T-helper 2 cell (primary cell): ENCODE measurements around the gene RABGAP1L.
"Not testable (repeated sequence)": the region's sequence is repeated elsewhere in the genome, so short reads cannot be mapped to it uniquely, and the experiment has no call there.

Experiments used
- DNase-seq, 5 experiments: peaks; one replicate each; pipeline versions ENCODE4 v3.0.0 to v3.0.0-alpha.2; 2012 to 2022

Gene RABGAP1L

DNA sequence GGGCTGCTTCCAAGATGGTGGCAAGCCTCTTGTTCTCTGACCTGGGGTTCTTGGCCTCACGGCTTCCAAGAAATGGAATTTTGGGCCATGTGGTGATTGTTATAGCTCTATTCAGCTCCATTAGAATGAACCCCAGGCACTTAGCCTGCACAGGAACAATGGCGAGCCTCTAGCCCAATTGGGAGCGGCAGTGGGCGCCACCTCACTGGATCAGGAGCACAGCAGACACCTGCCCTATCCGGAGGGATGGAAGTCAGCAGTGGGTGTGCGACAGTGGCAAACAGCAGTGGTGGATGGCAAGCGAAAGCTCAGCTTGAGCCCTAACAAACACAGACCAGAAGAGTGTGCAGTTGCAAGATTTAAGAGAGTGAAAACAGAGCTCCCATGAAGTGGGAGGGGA lies 519.3 kb downstream of the RABGAP1L start:
- DNase-seq, result no peak

GRCh38 chr1:174680101-174680500 lies 520.8 kb downstream of the RABGAP1L start:
- DNase-seq, result no peak

GRCh38 chr1:174682419-174683008 lies 523.2 kb downstream of the RABGAP1L start:
- DNase-seq, result no peak

DNA sequence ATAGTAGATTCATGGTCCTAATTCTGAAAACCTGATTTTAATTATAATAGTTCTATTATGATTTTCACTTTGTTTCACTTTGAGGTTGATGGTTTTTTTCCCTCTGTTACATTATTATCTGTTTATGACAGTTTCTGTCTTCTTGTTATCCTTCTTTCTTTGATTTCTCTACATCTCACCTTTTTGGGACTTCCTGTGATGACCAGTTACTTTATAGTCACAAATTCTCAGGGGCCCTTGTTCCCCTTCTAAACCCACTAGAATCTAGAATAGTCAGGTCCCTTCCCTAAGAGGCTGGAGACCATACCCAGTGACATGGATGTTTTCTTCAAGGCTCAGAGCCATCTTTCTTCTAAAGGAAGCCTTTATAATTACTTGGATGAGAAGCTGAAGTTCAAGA lies 526.9 kb downstream of the RABGAP1L start:
- no peak for DNase-seq

DNA sequence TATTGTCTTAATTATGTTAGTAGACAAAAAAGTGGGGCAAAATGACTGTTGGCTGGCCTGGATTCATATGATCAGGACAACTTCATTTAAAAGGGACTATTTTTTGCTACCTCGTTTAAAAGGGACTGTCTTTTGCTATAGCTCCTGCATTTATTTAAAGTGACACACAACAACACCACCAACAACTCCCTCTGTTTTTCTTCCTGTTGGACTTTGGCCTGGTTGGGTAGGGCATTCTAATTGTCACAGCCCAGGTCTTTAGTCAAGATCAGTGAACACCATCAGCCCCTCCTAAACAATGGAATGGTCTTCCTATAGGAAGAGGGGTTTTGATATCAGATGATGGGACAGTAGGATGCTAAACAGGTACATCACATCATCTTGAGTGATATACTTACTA lies 530.2 kb downstream of the RABGAP1L start:
- DNase-seq, result no peak

GRCh38 chr1:174690266-174690665 lies 530.9 kb downstream of the RABGAP1L start:
- no peak for DNase-seq

GRCh38 chr1:174692313-174692712 lies 533.0 kb downstream of the RABGAP1L start:
- DNase-seq, result no peak

DNA sequence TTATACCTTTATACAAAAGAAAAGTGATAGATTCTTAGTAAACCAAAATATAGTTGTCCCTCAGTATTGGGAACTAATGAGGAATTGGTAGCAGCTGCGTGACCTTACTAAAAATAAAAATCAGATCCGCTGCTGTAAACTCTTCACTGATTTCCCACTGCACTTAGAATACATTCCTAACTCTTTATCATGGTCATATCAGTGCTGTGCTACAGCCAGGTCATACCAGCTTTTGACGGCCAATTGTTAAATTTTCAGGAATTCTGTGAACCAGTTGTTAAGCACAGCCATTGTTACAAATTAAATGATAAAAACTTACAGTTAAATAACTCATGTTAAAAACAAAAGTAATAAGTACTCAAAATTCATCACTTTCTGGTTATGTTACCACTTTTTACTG lies 533.8 kb downstream of the RABGAP1L start:
- DNase-seq, result no peak

GRCh38 chr1:174693539-174693938 lies 534.2 kb downstream of the RABGAP1L start:
- not testable (repeated sequence) for DNase-seq

DNA sequence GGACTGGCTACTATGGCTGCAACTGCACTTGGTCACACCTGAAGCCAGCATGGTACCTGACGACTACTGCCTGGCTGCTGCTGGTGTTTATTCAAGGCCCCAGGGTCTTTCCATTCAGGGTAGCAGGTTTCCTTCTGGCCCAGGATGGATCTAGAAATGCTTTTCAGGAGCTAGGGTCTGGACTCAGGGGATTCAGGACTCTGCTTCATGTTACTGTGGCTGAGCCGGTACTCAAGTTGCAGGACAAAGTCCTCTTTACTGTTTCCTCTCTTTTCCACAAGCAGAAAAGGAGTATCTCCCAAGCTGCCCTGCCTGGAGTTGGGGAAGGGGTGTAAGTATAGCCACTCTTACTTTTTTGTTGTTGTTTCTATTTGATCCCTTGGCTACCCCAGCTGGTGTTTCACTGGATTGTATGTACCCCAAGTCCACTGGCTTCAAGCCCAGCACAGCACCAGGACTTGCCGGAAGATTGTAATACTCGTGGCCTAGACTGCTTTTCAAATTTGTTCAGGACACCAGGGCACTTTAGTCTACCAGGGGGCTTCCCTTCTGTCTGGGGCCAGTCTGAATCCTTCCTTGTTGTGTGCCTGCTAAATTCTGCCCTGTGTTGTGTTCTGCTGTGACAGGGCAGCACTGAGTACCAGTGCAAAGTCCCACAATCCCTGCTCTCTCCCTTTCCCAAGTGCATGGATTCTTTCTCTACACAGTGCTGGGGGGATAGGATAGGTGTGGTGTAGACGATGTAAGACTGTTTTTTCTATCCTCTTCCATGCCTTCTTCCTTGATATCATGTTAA lies 536.9 kb downstream of the RABGAP1L start:
- no peak for DNase-seq

- DNase-seq, result no peak
Observed at GRCh38 chr1:174700314-174700713, 541.0 kb downstream of the RABGAP1L start.

GRCh38 chr1:174700775-174701174 lies 541.5 kb downstream of the RABGAP1L start:
- no peak for DNase-seq

GRCh38 chr1:174701565-174701964 lies 542.2 kb downstream of the RABGAP1L start:
- DNase-seq, result no peak

GRCh38 chr1:174702011-174702410 lies 542.7 kb downstream of the RABGAP1L start:
- no peak for DNase-seq

GRCh38 chr1:174703309-174703708 lies 544.0 kb downstream of the RABGAP1L start:
- no peak for DNase-seq

GRCh38 chr1:174704300-174704699 lies 545.0 kb downstream of the RABGAP1L start:
- DNase-seq, result no peak

DNA sequence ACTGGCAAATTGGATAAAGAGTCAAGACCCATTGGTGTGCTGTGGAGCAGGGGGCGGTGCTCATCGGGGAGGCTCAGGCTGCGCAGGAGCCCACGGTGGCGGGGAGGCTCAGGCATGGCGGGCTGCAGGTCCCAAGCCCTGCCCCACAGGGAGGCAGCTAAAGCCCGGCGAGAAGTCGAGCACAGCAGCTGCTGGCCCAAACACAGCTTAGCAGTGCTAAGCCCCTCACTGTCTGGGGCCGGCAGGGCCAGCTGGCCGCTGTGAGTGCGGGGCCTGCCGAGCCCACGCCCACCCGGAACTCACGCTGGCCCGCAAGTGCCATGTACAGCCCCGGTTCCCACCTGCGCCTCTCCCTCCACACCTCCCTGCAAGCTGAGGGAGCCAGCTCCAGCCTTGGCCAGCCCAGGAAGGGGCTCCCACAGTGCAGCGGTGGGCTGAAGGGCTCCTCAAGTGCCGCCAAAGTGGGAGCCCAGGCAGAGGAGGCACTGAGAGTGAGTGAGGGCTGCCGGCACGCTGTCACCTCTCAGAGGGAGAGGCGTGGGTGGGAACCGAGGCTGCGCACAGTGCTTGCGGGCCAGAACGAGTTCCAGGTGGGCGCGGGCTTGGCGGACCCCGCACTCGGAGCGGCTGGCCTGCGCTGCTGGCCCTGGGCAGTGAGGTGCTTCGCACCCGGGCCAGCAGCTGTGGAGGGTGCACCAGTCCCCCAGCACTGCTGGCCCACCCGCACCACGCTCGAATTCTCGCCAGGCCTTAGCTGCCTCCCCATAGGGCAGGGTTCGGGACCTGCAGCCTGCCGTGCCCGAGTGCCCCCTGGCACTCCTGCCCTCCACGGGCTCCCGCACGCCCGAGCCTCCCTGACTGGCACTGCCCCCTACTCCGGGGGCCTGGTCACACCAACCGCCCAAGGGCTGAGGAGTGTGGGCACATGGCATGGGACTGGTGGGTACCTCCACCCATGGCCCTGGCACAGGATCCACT lies 551.8 kb downstream of the RABGAP1L start:
- DNase-seq, result no peak

DNA sequence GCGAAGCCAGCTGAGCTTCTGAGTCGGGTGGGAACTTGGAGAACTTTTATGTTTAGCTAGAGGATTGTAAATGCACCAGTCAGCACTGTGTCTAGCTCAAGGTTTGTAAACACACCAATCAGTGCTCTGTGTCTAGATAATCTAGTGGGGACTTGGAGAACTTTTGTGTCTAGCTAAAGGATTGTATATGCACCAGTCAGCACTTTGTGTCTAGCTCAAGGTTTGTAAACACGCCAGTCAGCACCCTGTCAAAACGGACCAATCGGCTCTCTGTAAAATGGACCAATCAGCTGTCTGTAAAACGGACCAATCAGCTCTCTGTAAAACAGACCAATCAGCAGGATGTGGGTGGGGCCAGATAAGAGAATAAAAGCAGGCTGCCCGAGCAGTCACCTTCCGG lies 552.5 kb downstream of the RABGAP1L start:
- not testable (repeated sequence) for DNase-seq

DNA sequence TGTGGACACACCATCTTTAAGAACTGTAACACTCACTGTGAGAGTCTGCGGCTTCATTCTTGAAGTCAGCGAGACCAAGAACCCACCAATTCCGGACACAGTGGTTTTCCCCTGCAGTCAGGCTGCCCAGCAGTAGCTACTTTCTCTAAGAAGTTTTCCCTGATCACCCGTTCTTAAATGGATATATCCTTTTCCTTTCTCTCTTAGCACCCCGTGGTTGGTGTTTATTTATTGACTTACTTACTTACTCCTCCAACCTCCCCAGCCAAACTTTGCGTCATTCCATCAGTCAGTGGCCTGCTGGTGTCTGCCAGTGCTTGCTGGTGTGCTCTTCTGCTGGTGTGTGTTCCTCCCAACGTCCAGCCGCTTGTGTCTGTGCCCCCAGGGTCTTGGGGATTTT lies 553.2 kb downstream of the RABGAP1L start:
- no peak for DNase-seq

DNA sequence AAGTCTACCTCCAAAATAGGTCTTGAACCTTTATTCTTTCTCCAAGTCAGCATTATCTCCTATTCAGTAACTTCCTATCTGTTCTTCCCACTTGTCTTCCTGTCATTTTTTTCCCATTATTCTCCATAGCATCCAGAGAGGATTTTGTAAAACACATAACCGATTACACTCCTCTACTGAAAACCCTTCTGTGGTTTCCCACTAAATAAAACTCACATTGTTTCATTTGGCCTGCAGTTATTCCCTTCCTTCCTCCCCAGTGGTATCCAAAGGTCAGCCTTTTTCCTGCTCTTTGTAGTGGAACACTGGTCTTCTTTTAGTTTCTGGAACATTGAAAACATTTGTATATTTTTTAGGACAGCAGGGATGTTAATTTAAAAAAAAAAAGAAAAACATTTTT lies 554.5 kb downstream of the RABGAP1L start:
- DNase-seq, result no peak

- no peak for DNase-seq
Observed at GRCh38 chr1:174719194-174719593, 559.9 kb downstream of the RABGAP1L start.

- DNase-seq, result no peak
Observed at GRCh38 chr1:174720618-174721017, 561.3 kb downstream of the RABGAP1L start.

DNA sequence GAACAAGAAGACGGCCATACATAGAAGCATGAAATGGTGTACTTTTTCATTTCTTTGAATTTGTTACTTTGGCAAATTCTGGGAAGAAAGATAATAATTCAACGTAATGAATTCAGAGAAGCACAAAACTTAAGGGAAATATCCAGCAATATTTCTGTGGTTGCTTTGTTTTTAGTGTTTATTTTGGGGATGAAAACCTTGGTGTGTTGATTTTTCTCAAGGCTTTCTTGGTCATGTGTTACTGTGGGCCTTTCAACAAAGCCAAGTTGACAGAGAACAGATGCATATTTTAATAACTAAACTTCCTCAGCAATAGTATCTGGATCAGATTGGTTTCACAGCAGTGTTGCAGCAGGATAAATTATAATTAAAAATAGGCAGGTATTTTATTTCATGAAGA lies 561.9 kb downstream of the RABGAP1L start:
- no peak for DNase-seq
